Measurements from ENCODE around the gene HLA-DOA. TPM values are rescaled to one million over a fixed set of nuclear protein-coding genes. Genes with fewer than 3 reads are reported as not detected.

Gene HLA-DOA
- total and polyA plus RNA-seq, 12 donors: 0.94 to 61.9 (median 13.6) TPM

DNA sequence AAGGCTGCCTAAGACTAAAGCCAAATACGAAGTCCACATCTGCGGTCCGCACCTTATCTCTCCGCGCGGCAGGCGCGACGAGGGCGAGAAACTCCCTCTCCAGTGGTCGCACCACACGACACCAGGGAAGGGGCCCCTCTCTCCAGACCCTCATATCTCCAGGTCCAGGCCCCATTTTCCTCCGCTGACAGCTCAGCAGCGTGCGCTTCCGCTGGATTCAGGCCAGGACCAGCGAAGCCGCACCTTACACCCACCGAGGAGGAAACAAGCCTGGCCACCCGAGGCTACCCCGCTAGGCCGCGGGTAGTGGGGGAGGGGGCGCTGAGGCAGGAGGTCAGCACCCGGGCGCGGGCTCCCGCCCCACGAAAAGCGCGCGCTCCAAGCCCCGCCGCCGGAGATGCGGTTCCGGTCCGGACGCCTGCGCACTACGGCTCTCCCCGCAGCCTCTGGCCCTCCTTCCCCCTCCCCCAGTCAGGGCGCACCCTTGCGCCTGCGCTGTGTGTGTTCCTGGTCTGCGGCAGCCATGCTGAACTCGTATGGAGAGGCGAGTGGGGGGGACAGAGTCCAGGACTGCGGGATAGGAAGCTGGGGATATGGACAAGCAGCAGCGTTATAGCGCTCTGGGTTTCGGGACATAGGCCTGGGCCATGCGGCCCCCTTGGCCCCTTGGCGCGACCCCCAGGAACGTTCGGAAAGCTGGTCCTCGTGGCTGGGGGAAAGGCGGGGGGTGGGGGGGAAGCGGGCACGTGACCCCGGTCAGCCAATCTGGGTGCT, 41.1 kb downstream of the HLA-DOA start, which contains the start of gene BRD2:
Gene BRD2 (plus strand): TSS at position 502 of the 774 bp plus-strand sequence. CDS start 4,305 bp downstream, outside the sequence.
- intact Hi-C loops (cut with DNase I): no loop called here
- H3K27me3 ChIP-seq: no peaks in the 10 kb centered on the region
- 0 to 1% (median 1%) methylated on average over 29 to 62 of the region's 62 CpGs for WGBS, 4 donors
- peaks cover 11 to 33% of the 10 kb centered on the region in 2 donors for H3K4me1 ChIP-seq (replicated peaks in 1 of 2)
- DNase-seq: peak; percentile 96 to 98 (median 97)
- H3K4me3 ChIP-seq: peak within 1 kb of the TSS; percentile 21 to 76 (median 74)
- peak; percentile 77 to 84 for TF ChIP-seq POLR2A (IDR thresholded peaks at IDR 0.05)
- TF ChIP-seq CTCF (IDR thresholded peaks at IDR 0.05): no peak
- H3K9me3 ChIP-seq (replicated peaks in 1 of 3): no peaks in the 10 kb centered on the region
- H3K27ac ChIP-seq: peak within 1 kb of the TSS; percentile 99 to 100 (median 100)
- H3K36me3 ChIP-seq (replicated peaks in 1 of 2): peaks cover 0 to 9% of the 10 kb centered on the region in 2 donors

- TF ChIP-seq POLR2A (IDR thresholded peaks at IDR 0.05) (peak in 1 of 2 donors; percentile 13), CTCF (IDR thresholded peaks at IDR 0.05) (peak; percentile 24 to 60 (median 38))
- Histone ChIP-seq H3K27ac (peak overlapping the region; percentile 99 to 100 (median 100)), H3K9me3 (replicated peaks in 1 of 3) (no peaks in the 10 kb centered on the region), H3K27me3 (no peaks in the 10 kb centered on the region), H3K4me1 (replicated peaks in 1 of 2) (peaks cover 11 to 36% of the 10 kb centered on the region in 2 donors), H3K36me3 (replicated peaks in 1 of 2) (peaks cover 0 to 3% of the 10 kb centered on the region in 2 donors), H3K4me3 (peak overlapping the region in 3 of 4 donors; percentile 73 to 76 (median 74))
- WGBS, 4 donors: 1 to 3% (median 2%) methylated on average over 16 of the region's 16 CpGs
- DNase-seq: peak in 1 of 7 donors; percentile 34
- intact Hi-C loops (cut with DNase I): no loop called here
These were observed 42.0 kb downstream of the HLA-DOA start for GRCh38 chr6:32967151-32968091.

- Histone ChIP-seq H3K27me3 (no peaks in the 10 kb centered on the region), H3K4me1 (replicated peaks in 1 of 2) (peaks cover 11 to 39% of the 10 kb centered on the region in 2 donors), H3K9me3 (replicated peaks in 1 of 3) (no peaks in the 10 kb centered on the region), H3K27ac (no peak overlapping the region), H3K4me3 (no peak overlapping the region), H3K36me3 (replicated peaks in 1 of 2) (no peaks in the 10 kb centered on the region)
- TF ChIP-seq POLR2A (IDR thresholded peaks at IDR 0.05): no peak
- no peak for TF ChIP-seq CTCF (IDR thresholded peaks at IDR 0.05)
- WGBS, 4 donors: 71 to 79% (median 74%) methylated on average over 5 of the region's 5 CpGs
- peak in 1 of 7 donors; percentile 12 for DNase-seq
- intact Hi-C loops (cut with DNase I): no loop called here
These were observed 44.6 kb downstream of the HLA-DOA start for GRCh38 chr6:32964776-32965175.

GRCh38 chr6:32963866-32964265, 45.5 kb downstream of the HLA-DOA start:
- 53 to 73% (median 66%) methylated on average over 1 of the region's 1 CpG for WGBS, 4 donors
- Histone ChIP-seq H3K4me1 (replicated peaks in 1 of 2) (peaks cover 11 to 39% of the 10 kb centered on the region in 2 donors), H3K27ac (no peak overlapping the region)

More at GRCh38 chr6:32963866-32964265, 45.5 kb downstream of the HLA-DOA start:
- H3K27me3 ChIP-seq: no peaks in the 10 kb centered on the region
- DNase-seq: no peak
- no peaks in the 10 kb centered on the region for H3K36me3 ChIP-seq (replicated peaks in 1 of 2)
- no peak for TF ChIP-seq CTCF (IDR thresholded peaks at IDR 0.05)
- TF ChIP-seq POLR2A (IDR thresholded peaks at IDR 0.05): no peak
- H3K4me3 ChIP-seq: no peak overlapping the region
- intact Hi-C loops (cut with DNase I): no loop called here
- H3K9me3 ChIP-seq (replicated peaks in 1 of 3): no peaks in the 10 kb centered on the region

Measured in adrenal gland (tissue), 12 donors.